ENCODE data around the gene GIT1. TPM values are rescaled to one million over a fixed set of nuclear protein-coding genes. Genes with fewer than 3 reads are reported as not detected.

The GIT1 gene
- total and polyA plus RNA-seq, 2 of the 13 experiments (the other 11 are each of a cell fraction or from before 2014, with no cell fraction given): 14.2 to 30.8 TPM

DNA sequence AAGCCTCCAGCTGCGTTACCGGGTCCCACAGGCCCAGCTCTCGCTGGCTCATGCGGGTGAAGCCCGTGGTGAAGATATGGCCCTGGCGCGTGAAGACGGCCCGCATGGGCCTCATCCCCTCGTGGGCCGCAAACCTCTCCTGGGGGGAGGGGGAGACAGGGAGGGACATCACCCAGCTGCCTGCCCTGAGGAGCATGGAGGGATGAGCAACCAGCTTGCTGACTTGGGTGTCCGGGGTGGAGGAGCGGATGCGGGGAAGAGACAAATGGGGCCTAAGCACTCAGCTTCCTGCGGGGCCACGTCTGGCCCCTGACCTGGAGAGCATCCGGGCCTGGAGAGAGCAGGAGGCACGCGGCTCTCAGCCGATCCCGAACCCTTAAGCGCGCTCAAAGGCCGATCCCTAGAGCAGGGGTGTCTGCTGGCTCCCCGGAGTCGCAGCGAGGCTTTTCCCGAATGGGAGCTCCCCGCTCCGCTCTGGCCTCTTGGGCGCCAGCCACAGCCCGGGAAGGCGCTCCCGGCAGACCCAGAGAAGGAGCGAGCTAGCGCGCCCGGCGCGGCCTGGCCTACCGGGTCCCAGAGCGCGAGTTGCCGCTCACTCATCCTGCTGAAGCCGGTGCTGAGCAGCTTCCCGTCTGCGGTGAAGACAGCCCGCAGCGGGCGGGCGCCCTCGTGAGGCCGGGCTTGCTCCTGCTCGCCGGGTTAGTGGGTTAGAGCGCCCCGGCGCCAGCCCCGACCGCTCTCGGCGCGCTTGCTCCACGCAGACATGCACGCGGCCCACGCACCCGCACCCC is 28.2 kb upstream of the GIT1 start (continued):
- TF ChIP-seq ZNF607 (CRISPR knock-in tag; IDR thresholded peaks at IDR 0.05; ENCODE audit: borderline replicate concordance) (0 out of 2 replicates have a peak, but pooled peaks have one; percentile 36), PHF8 (CRISPR knock-in tag; IDR thresholded peaks at IDR 0.05) (no peak), KLF6 (CRISPR knock-in tag; IDR thresholded peaks at IDR 0.05) (no peak), PAX8 (CRISPR knock-in tag; IDR thresholded peaks at IDR 0.05; ENCODE audit: borderline replicate concordance) (no peak), PAF1 (CRISPR knock-in tag; IDR thresholded peaks at IDR 0.05) (no peak), CCAR2 (optimal IDR thresholded peaks at IDR 0.05; ENCODE audit: low read depth, low read length) (no peak), AGO1 (IDR thresholded peaks at IDR 0.05; ENCODE audit: low read depth, low read length, poor library complexity, severe bottlenecking) (no peak), FOXK2 (IDR thresholded peaks at IDR 0.05) (no peak), IKZF4 (CRISPR knock-in tag; IDR thresholded peaks at IDR 0.05; ENCODE audit: borderline replicate concordance, low read depth, not compliant biosample characterization) (no peak), KDM2A (CRISPR knock-in tag; IDR thresholded peaks at IDR 0.05; ENCODE audit: borderline replicate concordance, low read depth) (peak; percentile 73), ZMYM2 (CRISPR knock-in tag; IDR thresholded peaks at IDR 0.05) (peak; percentile 97), RBAK (CRISPR knock-in tag; IDR thresholded peaks at IDR 0.05) (no peak), ELF4 (CRISPR knock-in tag; IDR thresholded peaks at IDR 0.05; ENCODE audit: borderline replicate concordance) (no peak), DMAP1 (CRISPR knock-in tag; IDR thresholded peaks at IDR 0.05) (0 out of 2 replicates have a peak, but pooled peaks have one; percentile 5), FOXJ3 (CRISPR knock-in tag; IDR thresholded peaks at IDR 0.05; ENCODE audit: borderline replicate concordance) (0 out of 2 replicates have a peak, but pooled peaks have one; percentile 21)
- TF ChIP-seq, protein P1, sequence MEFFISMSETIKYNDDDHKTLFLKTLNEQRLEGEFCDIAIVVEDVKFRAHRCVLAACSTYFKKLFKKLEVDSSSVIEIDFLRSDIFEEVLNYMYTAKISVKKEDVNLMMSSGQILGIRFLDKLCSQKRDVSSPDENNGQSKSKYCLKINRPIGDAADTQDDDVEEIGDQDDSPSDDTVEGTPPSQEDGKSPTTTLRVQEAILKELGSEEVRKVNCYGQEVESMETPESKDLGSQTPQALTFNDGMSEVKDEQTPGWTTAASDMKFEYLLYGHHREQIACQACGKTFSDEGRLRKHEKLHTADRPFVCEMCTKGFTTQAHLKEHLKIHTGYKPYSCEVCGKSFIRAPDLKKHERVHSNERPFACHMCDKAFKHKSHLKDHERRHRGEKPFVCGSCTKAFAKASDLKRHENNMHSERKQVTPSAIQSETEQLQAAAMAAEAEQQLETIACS (CRISPR knock-in tag; IDR thresholded peaks at IDR 0.05): no peak
- TF ChIP-seq, protein P2, sequence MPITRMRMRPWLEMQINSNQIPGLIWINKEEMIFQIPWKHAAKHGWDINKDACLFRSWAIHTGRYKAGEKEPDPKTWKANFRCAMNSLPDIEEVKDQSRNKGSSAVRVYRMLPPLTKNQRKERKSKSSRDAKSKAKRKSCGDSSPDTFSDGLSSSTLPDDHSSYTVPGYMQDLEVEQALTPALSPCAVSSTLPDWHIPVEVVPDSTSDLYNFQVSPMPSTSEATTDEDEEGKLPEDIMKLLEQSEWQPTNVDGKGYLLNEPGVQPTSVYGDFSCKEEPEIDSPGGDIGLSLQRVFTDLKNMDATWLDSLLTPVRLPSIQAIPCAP (CRISPR knock-in tag; IDR thresholded peaks at IDR 0.05; ENCODE audit: low read depth): no peak
- TF ChIP-seq, protein P3, sequence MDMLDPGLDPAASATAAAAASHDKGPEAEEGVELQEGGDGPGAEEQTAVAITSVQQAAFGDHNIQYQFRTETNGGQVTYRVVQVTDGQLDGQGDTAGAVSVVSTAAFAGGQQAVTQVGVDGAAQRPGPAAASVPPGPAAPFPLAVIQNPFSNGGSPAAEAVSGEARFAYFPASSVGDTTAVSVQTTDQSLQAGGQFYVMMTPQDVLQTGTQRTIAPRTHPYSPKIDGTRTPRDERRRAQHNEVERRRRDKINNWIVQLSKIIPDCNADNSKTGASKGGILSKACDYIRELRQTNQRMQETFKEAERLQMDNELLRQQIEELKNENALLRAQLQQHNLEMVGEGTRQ (IDR thresholded peaks at IDR 0.05; ENCODE audit: low read depth, low read length): no peak
- TF ChIP-seq, protein P3 (CRISPR knock-in tag; IDR thresholded peaks at IDR 0.05; ENCODE audit: borderline replicate concordance): no peak
- TF ChIP-seq, protein P4, sequence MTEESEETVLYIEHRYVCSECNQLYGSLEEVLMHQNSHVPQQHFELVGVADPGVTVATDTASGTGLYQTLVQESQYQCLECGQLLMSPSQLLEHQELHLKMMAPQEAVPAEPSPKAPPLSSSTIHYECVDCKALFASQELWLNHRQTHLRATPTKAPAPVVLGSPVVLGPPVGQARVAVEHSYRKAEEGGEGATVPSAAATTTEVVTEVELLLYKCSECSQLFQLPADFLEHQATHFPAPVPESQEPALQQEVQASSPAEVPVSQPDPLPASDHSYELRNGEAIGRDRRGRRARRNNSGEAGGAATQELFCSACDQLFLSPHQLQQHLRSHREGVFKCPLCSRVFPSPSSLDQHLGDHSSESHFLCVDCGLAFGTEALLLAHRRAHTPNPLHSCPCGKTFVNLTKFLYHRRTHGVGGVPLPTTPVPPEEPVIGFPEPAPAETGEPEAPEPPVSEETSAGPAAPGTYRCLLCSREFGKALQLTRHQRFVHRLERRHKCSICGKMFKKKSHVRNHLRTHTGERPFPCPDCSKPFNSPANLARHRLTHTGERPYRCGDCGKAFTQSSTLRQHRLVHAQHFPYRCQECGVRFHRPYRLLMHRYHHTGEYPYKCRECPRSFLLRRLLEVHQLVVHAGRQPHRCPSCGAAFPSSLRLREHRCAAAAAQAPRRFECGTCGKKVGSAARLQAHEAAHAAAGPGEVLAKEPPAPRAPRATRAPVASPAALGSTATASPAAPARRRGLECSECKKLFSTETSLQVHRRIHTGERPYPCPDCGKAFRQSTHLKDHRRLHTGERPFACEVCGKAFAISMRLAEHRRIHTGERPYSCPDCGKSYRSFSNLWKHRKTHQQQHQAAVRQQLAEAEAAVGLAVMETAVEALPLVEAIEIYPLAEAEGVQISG (CRISPR knock-in tag; IDR thresholded peaks at IDR 0.05): peak; percentile 74
